ENCODE data around the gene CLCA1.

DNA sequence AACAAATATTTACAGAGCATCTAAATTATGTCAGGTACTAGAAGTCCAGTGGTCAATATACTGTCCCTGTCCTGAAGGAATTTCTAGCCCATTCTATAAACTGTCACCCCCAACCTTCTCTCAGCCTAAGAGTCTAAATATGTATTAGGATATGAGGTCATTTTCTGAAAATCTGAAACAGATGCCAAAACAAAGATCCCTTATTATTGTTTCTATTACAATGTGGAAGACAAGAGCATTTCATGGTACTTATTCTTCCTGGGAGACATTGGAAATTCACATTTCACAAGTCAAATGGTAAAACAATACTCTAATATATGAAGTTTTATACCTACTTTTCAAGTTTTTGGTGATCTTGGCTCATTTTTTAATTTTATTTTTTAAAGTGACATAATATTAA, 2.6 kb downstream of the CLCA1 start:
- no peak for TF ChIP-seq POLR2A (IDR thresholded peaks at IDR 0.05)
- TF ChIP-seq, protein P1, sequence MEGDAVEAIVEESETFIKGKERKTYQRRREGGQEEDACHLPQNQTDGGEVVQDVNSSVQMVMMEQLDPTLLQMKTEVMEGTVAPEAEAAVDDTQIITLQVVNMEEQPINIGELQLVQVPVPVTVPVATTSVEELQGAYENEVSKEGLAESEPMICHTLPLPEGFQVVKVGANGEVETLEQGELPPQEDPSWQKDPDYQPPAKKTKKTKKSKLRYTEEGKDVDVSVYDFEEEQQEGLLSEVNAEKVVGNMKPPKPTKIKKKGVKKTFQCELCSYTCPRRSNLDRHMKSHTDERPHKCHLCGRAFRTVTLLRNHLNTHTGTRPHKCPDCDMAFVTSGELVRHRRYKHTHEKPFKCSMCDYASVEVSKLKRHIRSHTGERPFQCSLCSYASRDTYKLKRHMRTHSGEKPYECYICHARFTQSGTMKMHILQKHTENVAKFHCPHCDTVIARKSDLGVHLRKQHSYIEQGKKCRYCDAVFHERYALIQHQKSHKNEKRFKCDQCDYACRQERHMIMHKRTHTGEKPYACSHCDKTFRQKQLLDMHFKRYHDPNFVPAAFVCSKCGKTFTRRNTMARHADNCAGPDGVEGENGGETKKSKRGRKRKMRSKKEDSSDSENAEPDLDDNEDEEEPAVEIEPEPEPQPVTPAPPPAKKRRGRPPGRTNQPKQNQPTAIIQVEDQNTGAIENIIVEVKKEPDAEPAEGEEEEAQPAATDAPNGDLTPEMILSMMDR (IDR thresholded peaks at IDR 0.05), result no peak

Data from lower leg skin (tissue), 3 donors.